ENCODE results near the gene CAB39. TPM values are rescaled to one million over a fixed set of nuclear protein-coding genes. Genes with fewer than 3 reads are reported as not detected.
A peak's percentile ranks its signal among the peaks of the same experiment; 100 is the strongest.

Gene CAB39
- total RNA-seq, 2 experiments from 2014 or later = 128 to 129 TPM

GRCh38 chr2:230672836-230673235 lies 39.8 kb upstream of the CAB39 start:
- Mint-ChIP-seq H3K9me3 (peaks cover 1% of the 10 kb centered on the region), H3K4me1 (ENCODE audit: low read depth) (peaks cover 35% of the 10 kb centered on the region), H3K27me3 (no peaks in the 10 kb centered on the region), H3K27ac (no peak overlapping the region), H3K36me3 (peaks cover 3% of the 10 kb centered on the region), H3K4me3 (no peak overlapping the region)
- ChIA-PET CTCF (interaction anchor here (0.6 kb wide), 1 partner anchor 43 kb away, joined by 3 read pairs; no protein-coding TSS in a partner anchor), POLR2A (no interaction called here)
- no peak for DNase-seq
- intact Hi-C loops (cut with micrococcal nuclease) = no loop called here

- DNase-seq = no peak
- Mint-ChIP-seq H3K36me3 (peaks cover 3% of the 10 kb centered on the region), H3K4me3 (no peak overlapping the region), H3K27ac (no peak overlapping the region), H3K4me1 (ENCODE audit: low read depth) (peaks cover 30% of the 10 kb centered on the region), H3K27me3 (no peaks in the 10 kb centered on the region), H3K9me3 (peaks cover 8% of the 10 kb centered on the region)
- intact Hi-C loops (cut with micrococcal nuclease) = no loop called here
- ChIA-PET POLR2A (no interaction called here), CTCF (no interaction called here)
These were observed 38.2 kb upstream of the CAB39 start for GRCh38 chr2:230674401-230674800.

GRCh38 chr2:230674966-230675672 lies 37.5 kb upstream of the CAB39 start:
- intact Hi-C loops (cut with micrococcal nuclease) = no loop called here
- Mint-ChIP-seq H3K36me3 (peaks cover 3% of the 10 kb centered on the region), H3K27ac (no peak overlapping the region), H3K9me3 (peaks cover 8% of the 10 kb centered on the region), H3K4me3 (no peak overlapping the region), H3K4me1 (ENCODE audit: low read depth) (peaks cover 25% of the 10 kb centered on the region), H3K27me3 (no peaks in the 10 kb centered on the region)
- CTCF ChIA-PET = no interaction called here
- POLR2A ChIA-PET = no interaction called here
- DNase-seq = no peak

- Mint-ChIP-seq H3K4me3 (no peak overlapping the region), H3K27me3 (no peaks in the 10 kb centered on the region), H3K4me1 (ENCODE audit: low read depth) (peaks cover 27% of the 10 kb centered on the region), H3K9me3 (peaks cover 8% of the 10 kb centered on the region), H3K36me3 (peaks cover 3% of the 10 kb centered on the region), H3K27ac (no peak overlapping the region)
- ChIA-PET POLR2A (interaction anchor here (1.1 kb wide), 2 partner anchors 16 to 31 kb away, joined by 3 to 4 read pairs; no protein-coding TSS in a partner anchor), CTCF (interaction anchor here (1.2 to 2.8 kb wide), 2 partner anchors 17 to 23 kb away, joined by 3 to 9 read pairs; no protein-coding TSS in a partner anchor)
- intact Hi-C loops (cut with micrococcal nuclease) = no loop called here
- no peak for DNase-seq
These were observed 36.1 kb upstream of the CAB39 start for GRCh38 chr2:230676546-230676945.

- ChIA-PET POLR2A (interaction anchor here (1.1 kb wide), 3 partner anchors 8 to 30 kb away, joined by 3 to 4 read pairs (median 4); no protein-coding TSS in a partner anchor), CTCF (interaction anchor here (1.1 to 2.8 kb wide), 3 partner anchors 17 to 35 kb away, joined by 3 to 9 read pairs (median 7); partner anchors contain the start of gene CAB39)
- Mint-ChIP-seq H3K4me1 (ENCODE audit: low read depth) (peaks cover 27% of the 10 kb centered on the region), H3K27me3 (no peaks in the 10 kb centered on the region), H3K4me3 (no peak overlapping the region), H3K27ac (no peak overlapping the region), H3K9me3 (peaks cover 8% of the 10 kb centered on the region), H3K36me3 (peaks cover 3% of the 10 kb centered on the region)
- DNase-seq = no peak
- intact Hi-C loops (cut with micrococcal nuclease) = no loop called here
These were observed 35.3 kb upstream of the CAB39 start for GRCh38 chr2:230677201-230677946.

- Mint-ChIP-seq H3K4me1 (ENCODE audit: low read depth) (peaks cover 27% of the 10 kb centered on the region), H3K36me3 (peaks cover 3% of the 10 kb centered on the region), H3K27me3 (no peaks in the 10 kb centered on the region), H3K27ac (peak overlapping the region; percentile 59), H3K9me3 (peaks cover 8% of the 10 kb centered on the region), H3K4me3 (no peak overlapping the region)
- DNase-seq = no peak
- intact Hi-C loops (cut with micrococcal nuclease) = no loop called here
- POLR2A ChIA-PET = interaction anchor here (0.7 to 1.1 kb wide), 2 partner anchors 9 to 16 kb away, joined by 4 read pairs; no protein-coding TSS in a partner anchor
- CTCF ChIA-PET = interaction anchor here (1.1 to 2.8 kb wide), 4 partner anchors 15 to 36 kb away, joined by 3 to 9 read pairs (median 6); partner anchors contain the start of gene CAB39
These were observed 34.6 kb upstream of the CAB39 start for GRCh38 chr2:230678018-230678417.

GRCh38 chr2:230678451-230678850 lies 34.2 kb upstream of the CAB39 start:
- ChIA-PET CTCF (interaction anchor here (0.6 to 2.8 kb wide), 5 partner anchors 15 to 36 kb away, joined by 3 to 9 read pairs (median 4); partner anchors contain the start of gene CAB39), POLR2A (interaction anchor here (0.7 to 0.8 kb wide), 2 partner anchors 17 to 25 kb away, joined by 3 to 4 read pairs; no protein-coding TSS in a partner anchor)
- Mint-ChIP-seq H3K4me3 (no peak overlapping the region), H3K27me3 (no peaks in the 10 kb centered on the region), H3K36me3 (peaks cover 3% of the 10 kb centered on the region), H3K27ac (peak overlapping the region; percentile 59), H3K9me3 (peaks cover 8% of the 10 kb centered on the region), H3K4me1 (ENCODE audit: low read depth) (peaks cover 27% of the 10 kb centered on the region)
- no peak for DNase-seq
- intact Hi-C loops (cut with micrococcal nuclease) = no loop called here

GRCh38 chr2:230680463-230681170 lies 32.0 kb upstream of the CAB39 start:
- POLR2A ChIA-PET = interaction anchor here (0.9 kb wide), 1 partner anchor 14 kb away, joined by 3 read pairs; no protein-coding TSS in a partner anchor
- intact Hi-C loops (cut with micrococcal nuclease) = no loop called here
- H3K4me1 Mint-ChIP-seq (ENCODE audit: low read depth) = peaks cover 34% of the 10 kb centered on the region
- H3K4me3 Mint-ChIP-seq = no peak overlapping the region
- H3K27ac Mint-ChIP-seq = no peak overlapping the region
- DNase-seq = peak; percentile 64
- H3K27me3 Mint-ChIP-seq = no peaks in the 10 kb centered on the region
- H3K36me3 Mint-ChIP-seq = peaks cover 3% of the 10 kb centered on the region
- peaks cover 8% of the 10 kb centered on the region for H3K9me3 Mint-ChIP-seq
- CTCF ChIA-PET = interaction anchor here (1.0 to 1.5 kb wide), 2 partner anchors 11 to 34 kb away, joined by 4 to 6 read pairs; no protein-coding TSS in a partner anchor

GRCh38 chr2:230681171-230681545 lies 31.5 kb upstream of the CAB39 start:
- Mint-ChIP-seq H3K27ac (no peak overlapping the region), H3K4me3 (no peak overlapping the region), H3K9me3 (peaks cover 8% of the 10 kb centered on the region), H3K27me3 (no peaks in the 10 kb centered on the region), H3K36me3 (peaks cover 3% of the 10 kb centered on the region), H3K4me1 (ENCODE audit: low read depth) (peaks cover 34% of the 10 kb centered on the region)
- CTCF ChIA-PET = interaction anchor here (1.0 to 1.5 kb wide), 2 partner anchors 12 to 33 kb away, joined by 4 to 6 read pairs; no protein-coding TSS in a partner anchor
- no peak for DNase-seq
- POLR2A ChIA-PET = interaction anchor here (0.9 kb wide), 1 partner anchor 15 kb away, joined by 3 read pairs; no protein-coding TSS in a partner anchor
- intact Hi-C loops (cut with micrococcal nuclease) = no loop called here

- Mint-ChIP-seq H3K27ac (no peak overlapping the region), H3K4me3 (no peak overlapping the region), H3K27me3 (no peaks in the 10 kb centered on the region), H3K4me1 (ENCODE audit: low read depth) (peaks cover 30% of the 10 kb centered on the region), H3K36me3 (no peaks in the 10 kb centered on the region), H3K9me3 (peaks cover 8% of the 10 kb centered on the region)
- CTCF ChIA-PET = interaction anchor here (0.6 to 1.0 kb wide), 2 partner anchors 42 to 116 kb away, joined by 3 read pairs; no protein-coding TSS in a partner anchor
- DNase-seq = no peak
- POLR2A ChIA-PET = no interaction called here
- intact Hi-C loops (cut with micrococcal nuclease) = no loop called here
These were observed 30.1 kb upstream of the CAB39 start for GRCh38 chr2:230682546-230682945.

- H3K27ac Mint-ChIP-seq = no peak overlapping the region
- POLR2A ChIA-PET = no interaction called here
- CTCF ChIA-PET = interaction anchor here (0.8 to 1.4 kb wide), 3 partner anchors 29 to 114 kb away, joined by 3 to 4 read pairs (median 3); no protein-coding TSS in a partner anchor
- H3K4me1 Mint-ChIP-seq (ENCODE audit: low read depth) = peaks cover 17% of the 10 kb centered on the region
- H3K27me3 Mint-ChIP-seq = no peaks in the 10 kb centered on the region
- intact Hi-C loops (cut with micrococcal nuclease) = no loop called here
- H3K36me3 Mint-ChIP-seq = no peaks in the 10 kb centered on the region
- no peaks in the 10 kb centered on the region for H3K9me3 Mint-ChIP-seq
- no peak for DNase-seq
- H3K4me3 Mint-ChIP-seq = no peak overlapping the region
These were observed 28.1 kb upstream of the CAB39 start for GRCh38 chr2:230684270-230685168.

Data from activated CD4-positive, alpha-beta memory T cell treated with anti-CD3 and anti-CD28 coated beads for 36 hours (primary cell).